GM18511 (cell line): ENCODE data around the gene DBT.
"Not testable (repeated sequence)": the region's sequence is repeated elsewhere in the genome, so short reads cannot be mapped to it uniquely, and the experiment has no call there.

ENCODE experiments used
- ATAC-seq: cut with Tn5 transposase; IDR thresholded peaks from one replicate; pipeline ENCODE4 v1.9.1; 2021; ENCODE audit warnings: mild to moderate bottlenecking, moderate library complexity; ENCODE audit not compliant: unreplicated experiment

Gene DBT

GRCh38 chr1:100249537-100250257 is at the start of gene DBT:
TSS of gene DBT (minus strand) at chr1:100249834. CDS start at chr1:100249820, 14 bp downstream.
- peak; percentile 100 for ATAC-seq

GRCh38 chr1:100298512-100298911 is 48.9 kb upstream of the DBT start:
- ATAC-seq: no peak

- not testable (repeated sequence) for ATAC-seq
These were observed 47.4 kb upstream of the DBT start for GRCh38 chr1:100296997-100297396.

GRCh38 chr1:100296140-100296539 is 46.5 kb upstream of the DBT start:
- ATAC-seq: no peak

GRCh38 chr1:100292711-100293110 is 43.1 kb upstream of the DBT start:
- ATAC-seq: no peak

- no peak for ATAC-seq
These were observed 40.7 kb upstream of the DBT start for GRCh38 chr1:100290291-100290690.

GRCh38 chr1:100287162-100287561 is 37.5 kb upstream of the DBT start:
- ATAC-seq: no peak

GRCh38 chr1:100284591-100284990 is 35.0 kb upstream of the DBT start:
- ATAC-seq: no peak

GRCh38 chr1:100279954-100280682 is 30.5 kb upstream of the DBT start:
- ATAC-seq: no peak

GRCh38 chr1:100279358-100279923 is 29.8 kb upstream of the DBT start:
- ATAC-seq: no peak

GRCh38 chr1:100277866-100278265 is 28.2 kb upstream of the DBT start:
- no peak for ATAC-seq

GRCh38 chr1:100268202-100268601 is 18.6 kb upstream of the DBT start:
- no peak for ATAC-seq

- no peak for ATAC-seq
These were observed 17.6 kb upstream of the DBT start for GRCh38 chr1:100267284-100267683.

GRCh38 chr1:100266741-100267140 is 17.1 kb upstream of the DBT start:
- peak; percentile 28 for ATAC-seq

GRCh38 chr1:100265931-100266740 is 16.5 kb upstream of the DBT start, which contains the start of gene RTCA:
TSS of gene RTCA (plus strand) at chr1:100266216. CDS start at chr1:100266376, 160 bp downstream.
- ATAC-seq: peak; percentile 97

GRCh38 chr1:100265562-100265930 is 15.9 kb upstream of the DBT start:
- peak; percentile 47 for ATAC-seq

GRCh38 chr1:100264081-100264480 is 14.4 kb upstream of the DBT start:
- not testable (repeated sequence) for ATAC-seq

- no peak for ATAC-seq
These were observed 12.1 kb upstream of the DBT start for GRCh38 chr1:100261686-100262085.

- ATAC-seq: not testable (repeated sequence)
These were observed 8.8 kb upstream of the DBT start for GRCh38 chr1:100258427-100258826.

- not testable (repeated sequence) for ATAC-seq
These were observed 6.6 kb upstream of the DBT start for GRCh38 chr1:100256273-100256672.

- ATAC-seq: no peak
These were observed 3.9 kb upstream of the DBT start for GRCh38 chr1:100253552-100253951.
